ENCODE measurements around the gene PLA2G7. TPM values are rescaled to one million over a fixed set of nuclear protein-coding genes. Genes with fewer than 3 reads are reported as not detected.
"Not testable (repeated sequence)": the region's sequence is repeated elsewhere in the genome, so short reads cannot be mapped to it uniquely, and the experiment has no call there.

PLA2G7 gene
- total RNA-seq, 4 donors from 2014 or later: not detected

DNA sequence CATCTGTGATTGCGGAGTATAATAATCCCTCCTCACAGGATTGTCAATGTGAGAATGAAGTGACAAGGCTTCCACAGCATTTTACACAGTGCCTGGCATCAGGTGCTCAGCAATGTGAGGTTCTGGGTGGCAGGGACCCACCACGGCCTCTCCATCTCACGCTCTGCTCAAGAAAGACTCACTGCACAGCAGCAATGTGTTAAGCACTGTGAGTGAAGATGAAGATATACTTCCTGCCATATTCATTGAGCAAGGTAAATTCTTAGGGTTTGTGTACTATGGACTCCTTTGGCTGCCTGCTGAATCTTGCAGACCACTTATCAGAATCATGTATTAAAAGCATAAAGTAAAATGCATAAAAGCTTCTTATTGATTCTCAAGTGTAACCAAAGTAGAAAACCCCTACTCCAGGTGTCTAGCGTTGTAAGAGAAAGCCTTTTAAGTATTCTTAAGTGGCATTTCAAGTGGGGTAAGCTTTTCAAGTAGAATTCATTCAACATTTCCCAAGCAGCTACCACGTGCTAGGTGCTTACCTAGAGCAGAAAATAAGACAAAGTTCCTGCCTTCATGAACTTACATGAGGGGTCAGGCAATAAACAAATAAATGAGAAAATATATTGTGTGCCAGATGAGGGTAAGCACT, 41.0 kb upstream of the PLA2G7 start:
- no peak overlapping the region for H3K27ac ChIP-seq

DNA sequence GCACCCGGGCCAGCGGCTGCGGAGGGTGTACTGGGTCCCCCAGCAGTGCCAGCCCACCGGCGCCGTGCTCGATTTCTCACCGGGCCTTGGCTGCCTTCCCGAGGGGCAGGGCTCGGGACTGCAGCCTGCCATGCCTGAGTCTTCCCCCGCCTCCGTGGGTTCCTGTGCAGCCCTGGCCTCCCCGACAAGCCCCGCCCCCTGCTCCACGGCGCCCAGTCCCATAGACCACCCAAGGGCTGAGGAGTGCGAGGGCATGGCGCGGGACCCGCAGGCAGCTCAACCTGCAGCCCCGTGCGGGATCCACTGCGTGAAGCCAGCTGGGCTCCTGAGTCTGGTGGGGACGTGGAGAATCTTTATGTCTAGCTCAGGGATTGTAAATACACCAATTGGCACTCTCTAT, 39.6 kb upstream of the PLA2G7 start:
- H3K36me3 ChIP-seq; DNase-seq; H3K4me3 ChIP-seq; H3K27ac ChIP-seq; in situ Hi-C loops (cut with MboI; ENCODE audit: low sequenced_read_pairs in 4 of 4); intact Hi-C loops (cut with DNase I; ENCODE audit: low total_unique reads); H3K27me3 ChIP-seq; H3K9me3 ChIP-seq; ATAC-seq: not testable (repeated sequence)
- peaks cover 0 to 11% of the 10 kb centered on the region in 2 donors for H3K4me1 ChIP-seq

More for the DNA sequence above, 41.0 kb upstream of the PLA2G7 start:
- TF ChIP-seq POLR2A (IDR thresholded peaks at IDR 0.05): no peak
- TF ChIP-seq, protein P1, sequence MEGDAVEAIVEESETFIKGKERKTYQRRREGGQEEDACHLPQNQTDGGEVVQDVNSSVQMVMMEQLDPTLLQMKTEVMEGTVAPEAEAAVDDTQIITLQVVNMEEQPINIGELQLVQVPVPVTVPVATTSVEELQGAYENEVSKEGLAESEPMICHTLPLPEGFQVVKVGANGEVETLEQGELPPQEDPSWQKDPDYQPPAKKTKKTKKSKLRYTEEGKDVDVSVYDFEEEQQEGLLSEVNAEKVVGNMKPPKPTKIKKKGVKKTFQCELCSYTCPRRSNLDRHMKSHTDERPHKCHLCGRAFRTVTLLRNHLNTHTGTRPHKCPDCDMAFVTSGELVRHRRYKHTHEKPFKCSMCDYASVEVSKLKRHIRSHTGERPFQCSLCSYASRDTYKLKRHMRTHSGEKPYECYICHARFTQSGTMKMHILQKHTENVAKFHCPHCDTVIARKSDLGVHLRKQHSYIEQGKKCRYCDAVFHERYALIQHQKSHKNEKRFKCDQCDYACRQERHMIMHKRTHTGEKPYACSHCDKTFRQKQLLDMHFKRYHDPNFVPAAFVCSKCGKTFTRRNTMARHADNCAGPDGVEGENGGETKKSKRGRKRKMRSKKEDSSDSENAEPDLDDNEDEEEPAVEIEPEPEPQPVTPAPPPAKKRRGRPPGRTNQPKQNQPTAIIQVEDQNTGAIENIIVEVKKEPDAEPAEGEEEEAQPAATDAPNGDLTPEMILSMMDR (IDR thresholded peaks at IDR 0.05 in 4 of 5, conservative IDR thresholded peaks at IDR 0.05 in 1 of 5): no peak
- DNase-seq (no peak), ATAC-seq (no peak)
- no peaks in the 10 kb centered on the region for H3K9me3 ChIP-seq
- intact Hi-C loops (cut with DNase I; ENCODE audit: low total_unique reads): no loop called here
- H3K4me3 ChIP-seq: no peak overlapping the region
- H3K4me1 ChIP-seq: peaks cover 0 to 11% of the 10 kb centered on the region in 2 donors
- H3K36me3 ChIP-seq: no peaks in the 10 kb centered on the region
- in situ Hi-C loops (cut with MboI; ENCODE audit: low sequenced_read_pairs in 4 of 4): no loop called here
- no peaks in the 10 kb centered on the region for H3K27me3 ChIP-seq

DNA sequence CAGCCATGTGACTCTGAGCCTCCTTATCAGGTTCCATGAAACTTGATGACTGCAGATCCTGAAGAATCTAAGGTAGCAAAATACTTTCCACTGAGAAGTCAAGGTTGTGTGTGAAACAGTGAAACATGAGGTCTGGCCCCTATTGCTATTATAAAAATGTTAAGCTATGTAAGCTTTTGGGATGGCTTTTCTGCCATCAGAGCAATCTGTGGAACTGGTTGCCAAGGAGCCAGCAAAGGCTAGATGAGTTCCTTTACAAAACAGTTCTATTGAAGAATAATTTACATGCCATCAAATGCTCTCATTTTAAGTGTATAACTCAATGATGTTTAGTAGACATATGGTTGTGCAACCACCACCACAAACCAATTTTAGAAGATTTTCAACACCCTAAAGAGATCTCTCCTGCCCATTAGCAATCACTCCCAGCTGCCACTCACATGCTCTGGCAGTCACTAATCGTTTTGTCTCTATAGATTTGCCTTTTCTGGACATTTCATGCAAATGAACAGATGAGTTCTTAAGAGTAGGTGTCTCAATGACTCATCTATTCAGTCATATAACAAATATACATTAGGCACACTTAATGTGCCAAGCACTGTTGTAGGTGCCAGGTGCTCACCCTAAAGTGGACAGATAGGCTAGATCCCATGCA, 38.2 kb upstream of the PLA2G7 start:
- H3K4me3 ChIP-seq: no peak overlapping the region
- no peaks in the 10 kb centered on the region for H3K9me3 ChIP-seq
- no peaks in the 10 kb centered on the region for H3K27me3 ChIP-seq
- DNase-seq: no peak
- no peak overlapping the region for H3K27ac ChIP-seq
- no peak for ATAC-seq
- in situ Hi-C loops (cut with MboI; ENCODE audit: low sequenced_read_pairs in 4 of 4) (no loop called here), intact Hi-C loops (cut with DNase I; ENCODE audit: low total_unique reads) (no loop called here)
- TF ChIP-seq POLR2A (IDR thresholded peaks at IDR 0.05): no peak
- TF ChIP-seq, protein P1 (IDR thresholded peaks at IDR 0.05 in 4 of 5, conservative IDR thresholded peaks at IDR 0.05 in 1 of 5): no peak
- H3K36me3 ChIP-seq: no peaks in the 10 kb centered on the region
- H3K4me1 ChIP-seq: peaks cover 0 to 11% of the 10 kb centered on the region in 2 donors

DNA sequence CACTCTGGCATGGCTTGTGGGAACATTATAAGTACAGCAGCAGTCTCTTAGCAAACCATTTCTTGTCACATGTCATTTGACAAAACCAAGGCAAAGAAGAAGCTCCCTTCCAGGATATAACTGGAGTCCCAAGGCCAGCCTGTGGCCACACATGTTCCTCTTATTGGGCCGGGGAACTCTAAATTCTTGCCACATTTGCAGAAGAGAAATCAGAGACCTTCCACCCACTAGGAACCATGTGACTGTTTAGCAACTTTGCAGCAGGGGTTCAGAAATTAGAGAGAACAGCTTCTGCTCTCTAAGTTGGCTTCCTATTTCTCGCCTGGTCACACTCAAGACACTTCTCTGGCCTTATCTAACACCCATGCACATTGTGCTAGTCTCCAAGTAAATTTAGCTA, 37.6 kb upstream of the PLA2G7 start:
- ATAC-seq (peak; percentile 26 to 56), DNase-seq (peak; percentile 6 to 38)
- Histone ChIP-seq H3K9me3 (no peaks in the 10 kb centered on the region), H3K4me3 (no peak overlapping the region), H3K27me3 (no peaks in the 10 kb centered on the region), H3K4me1 (peaks cover 0 to 11% of the 10 kb centered on the region in 2 donors), H3K36me3 (no peaks in the 10 kb centered on the region), H3K27ac (no peak overlapping the region)
- in situ Hi-C loops (cut with MboI; ENCODE audit: low sequenced_read_pairs in 4 of 4) (no loop called here), intact Hi-C loops (cut with DNase I; ENCODE audit: low total_unique reads) (no loop called here)
- TF ChIP-seq POLR2A (IDR thresholded peaks at IDR 0.05): no peak

DNA sequence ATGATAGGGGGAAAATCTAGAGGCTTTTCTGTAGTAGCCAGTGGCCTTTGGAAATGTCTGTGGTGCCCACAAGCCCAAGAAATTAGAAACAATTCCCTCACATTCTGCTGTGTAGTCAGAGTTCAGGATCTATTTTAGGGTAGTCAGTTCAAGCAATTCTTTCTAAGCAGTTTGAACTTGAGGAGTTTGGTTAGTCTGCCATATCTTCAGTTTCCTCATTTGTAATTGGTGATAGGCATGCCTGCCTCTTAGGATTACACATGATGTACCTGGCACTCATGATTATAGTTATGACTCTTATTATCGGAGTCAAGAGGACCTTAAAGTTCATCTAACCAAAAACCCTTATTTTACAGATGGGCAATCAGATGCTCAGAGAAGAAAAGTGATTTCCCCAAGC, 36.8 kb upstream of the PLA2G7 start:
- no peak for TF ChIP-seq POLR2A (IDR thresholded peaks at IDR 0.05)
- TF ChIP-seq, protein P1 (IDR thresholded peaks at IDR 0.05 in 4 of 5, conservative IDR thresholded peaks at IDR 0.05 in 1 of 5): no peak
- ATAC-seq (no peak), DNase-seq (no peak)
- Histone ChIP-seq H3K27ac (no peak overlapping the region), H3K4me3 (no peak overlapping the region), H3K9me3 (peaks cover 0 to 5% (median 0%) of the 10 kb centered on the region in 3 donors), H3K27me3 (no peaks in the 10 kb centered on the region), H3K4me1 (peaks cover 0 to 11% of the 10 kb centered on the region in 2 donors), H3K36me3 (no peaks in the 10 kb centered on the region)
- in situ Hi-C loops (cut with MboI; ENCODE audit: low sequenced_read_pairs in 4 of 4) (no loop called here), intact Hi-C loops (cut with DNase I; ENCODE audit: low total_unique reads) (no loop called here)

Measured in gastrocnemius medialis (tissue), 4 donors.